ENCODE results near the gene SGCA. TPM values are rescaled to one million over a fixed set of nuclear protein-coding genes. Genes with fewer than 3 reads are reported as not detected.

SGCA gene
- total and polyA plus RNA-seq, 3 donors from 2014 or later, result 2.4 to 33.1 (median 7.6) TPM

GRCh38 chr17:50162466-50163254, 3.1 kb upstream of the SGCA start:
- intact Hi-C loops (cut with DNase I; ENCODE audit: low total_unique reads), result no loop called here

GRCh38 chr17:50163843-50164696, 1.7 kb upstream of the SGCA start:
- Histone ChIP-seq H3K4me3 (no peak overlapping the region), H3K4me1 (peaks cover 5% of the 10 kb centered on the region), H3K36me3 (ENCODE audit: low read depth, missing control alignments) (no peaks in the 10 kb centered on the region), H3K27ac (no peak overlapping the region), H3K27me3 (no peaks in the 10 kb centered on the region), H3K9me3 (no peaks in the 10 kb centered on the region)
- no peak for TF ChIP-seq CTCF (IDR thresholded peaks at IDR 0.05)
- no peak for TF ChIP-seq POLR2A (IDR thresholded peaks at IDR 0.05)
- 86% methylated on average over 6 to 11 of the region's 11 CpGs for WGBS, 2 donors
- intact Hi-C loops (cut with DNase I; ENCODE audit: low total_unique reads), result no loop called here
- no peak for DNase-seq

More at GRCh38 chr17:50162466-50163254, 3.1 kb upstream of the SGCA start:
- no peaks in the 10 kb centered on the region for H3K9me3 ChIP-seq
- no peaks in the 10 kb centered on the region for H3K36me3 ChIP-seq (ENCODE audit: low read depth, missing control alignments)
- no peak for TF ChIP-seq CTCF (IDR thresholded peaks at IDR 0.05)
- no peak for TF ChIP-seq POLR2A (IDR thresholded peaks at IDR 0.05)
- no peak overlapping the region for H3K27ac ChIP-seq
- H3K4me3 ChIP-seq, result no peak overlapping the region
- WGBS, 2 donors, result 68 to 71% methylated on average over 8 of the region's 8 CpGs
- H3K27me3 ChIP-seq, result no peaks in the 10 kb centered on the region
- H3K4me1 ChIP-seq, result peaks cover 5% of the 10 kb centered on the region
- DNase-seq, result no peak

GRCh38 chr17:50164697-50164988, 1.2 kb upstream of the SGCA start:
- DNase-seq, result no peak
- Histone ChIP-seq H3K4me1 (peaks cover 5% of the 10 kb centered on the region), H3K9me3 (no peaks in the 10 kb centered on the region), H3K27me3 (no peaks in the 10 kb centered on the region), H3K36me3 (ENCODE audit: low read depth, missing control alignments) (no peaks in the 10 kb centered on the region), H3K4me3 (no peak overlapping the region), H3K27ac (no peak overlapping the region)
- intact Hi-C loops (cut with DNase I; ENCODE audit: low total_unique reads), result no loop called here
- TF ChIP-seq POLR2A (IDR thresholded peaks at IDR 0.05), result no peak
- TF ChIP-seq CTCF (IDR thresholded peaks at IDR 0.05), result no peak
- 98 to 100% methylated on average over 1 to 2 of the region's 2 CpGs for WGBS, 2 donors

GRCh38 chr17:50165066-50165465, 739 bp upstream of the SGCA start:
- no peak overlapping the region for H3K4me3 ChIP-seq
- TF ChIP-seq CTCF (IDR thresholded peaks at IDR 0.05) (no peak), POLR2A (IDR thresholded peaks at IDR 0.05) (no peak)
- peaks cover 5% of the 10 kb centered on the region for H3K4me1 ChIP-seq
- H3K36me3 ChIP-seq (ENCODE audit: low read depth, missing control alignments), result no peaks in the 10 kb centered on the region
- no peak for DNase-seq
- intact Hi-C loops (cut with DNase I; ENCODE audit: low total_unique reads), result no loop called here
- no peaks in the 10 kb centered on the region for H3K27me3 ChIP-seq
- H3K27ac ChIP-seq, result no peak overlapping the region
- H3K9me3 ChIP-seq, result no peaks in the 10 kb centered on the region
- WGBS, 2 donors, result 76 to 83% methylated on average over 6 to 9 of the region's 9 CpGs

Data from testis (tissue), 3 donors.